HTERT RPE-1 (cell line): ENCODE measurements around the gene DACT3.

ENCODE experiments used
- in situ Hi-C: fragments of 300-500 bp; cut with MboI; formaldehyde crosslinking; loops from 4 replicates; pipeline ENCODE4 v1.14.3; 2020; ENCODE audit warnings: low sequenced_read_pairs

The DACT3 gene

DNA sequence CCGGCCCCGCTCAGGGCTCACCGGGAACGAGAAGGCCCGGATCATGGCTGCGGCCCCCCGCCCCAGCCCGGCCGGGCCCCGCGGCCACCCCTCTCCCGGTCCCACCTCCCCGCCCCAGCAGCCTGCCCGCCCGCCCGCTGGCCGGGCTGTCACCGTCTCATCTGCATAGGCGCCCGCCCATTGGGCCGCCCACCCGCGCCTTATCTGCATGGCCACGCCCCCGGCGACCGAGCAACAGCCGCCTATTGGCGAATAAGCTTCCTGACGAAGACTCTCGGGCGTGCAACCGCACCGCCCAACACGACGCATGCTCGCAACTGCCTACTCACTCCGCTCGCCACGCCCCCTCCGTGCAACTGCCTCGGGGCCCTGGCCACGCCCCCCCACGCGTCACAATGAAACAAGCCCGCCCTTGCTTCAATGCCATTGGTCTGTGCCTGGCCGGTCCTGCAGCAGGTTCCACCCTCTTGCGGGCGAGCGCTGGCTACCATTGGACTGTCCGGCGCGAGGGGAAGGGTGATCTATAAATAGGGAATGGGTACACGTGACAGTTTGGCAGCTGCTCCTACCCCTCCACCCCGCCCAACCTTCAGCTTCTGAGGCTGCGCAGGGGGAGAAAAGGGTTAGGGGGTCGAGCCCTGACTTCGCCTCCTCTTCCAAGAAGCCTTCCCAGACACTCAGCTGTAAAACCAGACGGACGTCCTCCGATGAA, at the start of gene DACT3:
DACT3 (minus strand) TSS at position 163 of the 712 bp plus-strand sequence; CDS start at position 45, 118 bp downstream.
- in situ Hi-C loops = no loop called here

GRCh38 chr19:46710687-46711086, 49.7 kb upstream of the DACT3 start:
- in situ Hi-C loops = no loop called here

GRCh38 chr19:46704379-46705076, 43.5 kb upstream of the DACT3 start:
- in situ Hi-C loops = no loop called here

DNA sequence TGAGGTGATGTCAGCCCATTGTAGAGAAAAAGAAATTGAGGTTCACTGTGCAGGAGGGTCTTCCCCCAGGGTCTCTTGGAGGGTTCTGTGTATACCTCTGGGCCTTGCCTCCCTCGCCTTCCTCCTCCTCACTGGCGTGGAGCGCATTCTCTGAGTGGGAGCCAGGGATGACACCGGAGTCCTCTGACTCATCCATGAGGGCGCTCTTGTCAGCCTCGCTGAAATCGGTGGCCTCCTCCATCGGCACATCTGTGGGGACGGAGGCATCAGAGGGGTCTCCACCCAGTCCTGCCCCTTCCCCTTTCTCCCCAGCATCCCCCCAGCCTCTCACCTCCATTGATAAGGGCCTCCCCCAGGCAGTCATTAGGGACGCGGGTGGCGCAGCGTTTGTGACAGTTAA, 39.7 kb upstream of the DACT3 start:
- in situ Hi-C loops = no loop called here

- in situ Hi-C loops = no loop called here
Measured at GRCh38 chr19:46698395-46699321, 37.7 kb upstream of the DACT3 start.

DNA sequence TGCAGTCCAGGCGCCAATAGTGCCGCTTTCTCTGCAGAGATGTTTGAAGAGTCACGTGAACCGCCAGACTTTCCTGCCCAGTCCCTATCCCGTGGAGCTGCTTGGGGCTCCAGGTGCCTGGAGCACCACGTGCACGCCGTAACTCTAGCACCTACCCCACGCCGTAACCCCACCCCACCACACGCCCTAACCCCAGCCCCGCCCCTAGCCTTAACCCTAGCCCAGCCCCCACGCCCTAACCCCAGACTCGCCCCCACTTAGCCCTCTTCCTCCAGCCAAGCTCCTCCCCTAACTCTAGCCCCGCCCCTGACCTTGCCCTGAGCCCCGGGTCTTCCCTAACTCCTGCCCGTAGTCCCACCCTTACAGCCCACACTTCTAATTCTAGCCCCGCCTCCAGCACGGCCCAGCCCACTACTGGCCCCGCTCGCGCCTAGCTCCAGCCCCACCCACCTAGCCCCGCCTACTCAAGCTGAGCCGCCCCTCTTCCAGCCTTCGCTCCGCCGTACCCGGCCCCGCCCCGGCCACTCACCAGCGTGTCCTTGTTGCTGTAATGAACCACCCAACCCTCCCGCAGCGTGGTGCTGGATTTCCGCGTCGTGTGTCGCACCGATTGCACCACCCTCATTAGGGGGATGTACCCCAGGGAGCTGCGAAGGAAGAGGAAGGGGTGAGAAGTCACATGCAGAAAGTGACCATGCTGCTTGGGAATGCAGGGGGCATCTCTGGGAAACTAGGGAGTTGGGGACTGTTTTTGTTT, 36.4 kb upstream of the DACT3 start:
- in situ Hi-C loops = no loop called here

DNA sequence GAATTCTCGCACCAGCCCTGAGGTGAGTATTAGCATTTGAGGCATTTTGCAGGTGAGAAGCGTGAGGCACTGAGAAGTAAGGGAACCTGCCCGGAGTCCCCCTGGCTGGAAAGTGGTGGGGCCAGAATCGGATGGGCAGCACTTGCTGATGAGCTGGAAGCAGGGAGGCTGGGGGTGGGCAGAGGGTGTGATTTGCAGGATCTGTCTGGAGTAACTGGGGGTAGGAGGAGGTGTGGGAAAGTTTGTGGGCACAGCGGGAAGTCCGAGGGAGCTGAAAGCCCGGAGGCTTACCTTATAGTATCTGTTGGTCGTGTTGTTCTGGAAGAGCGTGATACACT, 35.9 kb upstream of the DACT3 start:
- in situ Hi-C loops = no loop called here

DNA sequence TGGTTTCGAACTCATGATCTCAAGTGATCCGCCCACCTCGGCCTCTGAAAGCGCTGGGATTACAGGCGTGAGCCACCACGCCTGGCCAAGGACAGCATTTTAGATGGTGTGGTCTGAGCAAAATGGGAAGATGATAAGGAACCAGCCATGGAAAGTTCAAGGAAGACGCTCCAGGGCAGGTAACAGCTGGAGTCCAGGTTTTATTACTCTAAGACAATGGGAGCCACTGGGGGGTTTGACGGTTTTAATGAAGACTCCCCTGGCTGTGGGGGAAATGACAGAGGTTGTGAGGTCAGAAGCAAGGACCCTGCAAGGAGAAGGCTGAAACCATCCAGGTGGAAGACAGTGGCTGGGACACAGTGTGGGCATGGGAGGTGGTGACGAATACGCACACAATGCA, 35.1 kb upstream of the DACT3 start:
- in situ Hi-C loops = no loop called here

GRCh38 chr19:46693760-46694159, 32.8 kb upstream of the DACT3 start:
- in situ Hi-C loops = no loop called here

GRCh38 chr19:46692918-46693722, 32.1 kb upstream of the DACT3 start:
- in situ Hi-C loops = no loop called here

GRCh38 chr19:46691948-46692347, 31.0 kb upstream of the DACT3 start:
- in situ Hi-C loops = no loop called here

DNA sequence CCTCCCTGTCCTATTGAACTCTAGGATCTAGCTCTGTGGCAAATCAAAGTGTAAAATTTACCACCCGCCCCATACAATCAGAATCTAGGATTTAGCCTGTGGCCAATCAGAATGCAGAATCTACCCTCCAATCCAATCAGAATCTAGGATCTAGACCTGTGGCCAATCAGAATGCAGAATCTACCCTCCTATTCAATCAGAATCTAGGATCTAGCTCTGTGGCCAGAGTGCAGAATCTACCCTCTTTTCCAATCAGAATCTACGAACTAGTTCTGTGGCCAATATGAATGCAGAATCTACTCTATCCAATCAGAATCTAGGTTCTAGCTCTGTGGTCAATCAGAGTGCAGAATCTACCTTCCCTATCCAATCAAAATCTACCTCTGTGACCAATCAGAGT, 30.1 kb upstream of the DACT3 start:
- in situ Hi-C loops = no loop called here

DNA sequence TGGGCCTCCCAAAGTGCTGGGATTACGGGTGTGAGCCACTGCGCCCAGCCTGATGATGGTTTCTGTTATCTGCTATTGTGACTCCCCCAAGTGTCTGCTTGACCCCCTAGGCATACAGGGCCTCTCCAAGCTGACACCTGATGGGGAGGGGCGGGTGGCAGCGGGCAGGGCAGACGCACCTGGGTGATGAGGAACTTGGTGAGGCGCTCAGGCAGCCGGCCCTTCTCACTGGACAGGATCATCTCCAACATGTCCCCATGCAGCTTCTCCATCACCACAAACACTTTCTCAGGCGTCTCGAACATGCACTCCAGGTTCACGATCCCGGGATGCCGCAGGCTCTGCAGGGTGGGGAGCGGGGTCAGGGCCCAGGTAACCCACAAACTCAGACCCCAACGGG, 28.4 kb upstream of the DACT3 start:
- in situ Hi-C loops = no loop called here

- in situ Hi-C loops = no loop called here
Measured at GRCh38 chr19:46687438-46688145, 26.6 kb upstream of the DACT3 start.

- in situ Hi-C loops = no loop called here
Measured at GRCh38 chr19:46685189-46685588, 24.2 kb upstream of the DACT3 start.

DNA sequence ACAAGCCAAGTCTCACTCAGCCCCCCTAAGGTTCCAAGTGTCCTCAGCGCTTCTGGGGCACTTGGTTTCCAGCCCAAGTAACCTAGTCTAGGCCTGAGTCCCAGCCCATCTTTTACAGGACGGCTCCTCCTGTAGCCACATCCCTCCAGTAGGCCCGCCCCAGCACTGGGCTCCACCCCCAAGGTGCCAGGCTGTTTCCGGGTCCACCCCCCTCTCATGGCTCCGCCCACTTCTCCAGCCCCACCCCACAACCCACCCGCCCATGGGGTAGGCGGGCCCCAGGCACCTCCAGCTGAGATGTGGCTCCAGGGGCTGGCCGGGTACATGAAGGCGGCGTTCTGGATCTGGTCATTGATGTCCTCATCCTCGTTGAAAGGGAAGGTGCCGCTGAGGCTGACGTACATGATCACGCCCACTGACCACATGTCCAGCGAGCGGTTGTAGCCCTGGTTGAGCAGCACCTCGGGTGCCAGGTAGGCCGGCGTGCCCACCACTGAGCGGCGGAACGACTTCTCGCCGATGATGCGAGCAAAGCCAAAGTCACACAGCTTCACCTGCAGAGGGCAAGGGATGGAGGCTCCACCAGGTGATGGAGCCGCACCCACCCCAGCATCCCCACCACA, 17.2 kb upstream of the DACT3 start:
- in situ Hi-C loops = no loop called here

DNA sequence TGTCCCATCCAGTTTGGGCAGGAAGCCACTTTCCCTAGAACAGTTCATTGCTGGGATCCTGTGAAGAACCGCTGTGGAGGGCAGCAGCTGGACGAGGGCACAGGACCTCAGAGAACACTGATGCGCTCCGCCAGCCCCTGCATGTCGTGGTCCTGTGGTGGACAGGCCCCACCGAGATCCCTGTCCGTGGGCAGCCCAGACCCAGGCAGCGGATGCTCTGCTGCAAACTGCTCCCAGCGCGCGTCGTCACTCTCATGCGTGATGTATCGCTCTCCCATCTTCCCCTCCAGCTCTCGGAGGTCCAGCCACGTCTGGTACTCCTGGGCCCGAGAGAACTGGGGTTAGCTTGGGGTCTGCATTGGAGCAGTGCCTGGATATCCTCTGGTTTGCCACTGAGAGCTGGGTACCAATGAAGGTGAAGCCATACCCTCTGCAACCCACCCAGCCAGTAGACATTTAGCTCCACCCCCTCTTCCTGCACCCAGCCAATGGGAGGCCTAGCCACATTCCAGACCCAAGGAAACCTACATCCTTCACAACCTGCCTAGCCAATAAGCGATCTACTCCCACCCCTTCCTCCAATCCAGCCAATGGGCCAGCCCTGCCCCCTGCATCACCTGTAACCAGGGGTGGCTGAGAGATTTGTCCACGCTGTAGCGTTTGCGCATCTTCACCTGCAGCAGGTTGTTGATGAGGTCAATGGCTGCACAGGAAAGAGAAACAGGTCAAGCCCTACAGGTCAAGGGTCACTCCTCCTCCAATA, 13.6 kb upstream of the DACT3 start:
- in situ Hi-C loops = no loop called here

DNA sequence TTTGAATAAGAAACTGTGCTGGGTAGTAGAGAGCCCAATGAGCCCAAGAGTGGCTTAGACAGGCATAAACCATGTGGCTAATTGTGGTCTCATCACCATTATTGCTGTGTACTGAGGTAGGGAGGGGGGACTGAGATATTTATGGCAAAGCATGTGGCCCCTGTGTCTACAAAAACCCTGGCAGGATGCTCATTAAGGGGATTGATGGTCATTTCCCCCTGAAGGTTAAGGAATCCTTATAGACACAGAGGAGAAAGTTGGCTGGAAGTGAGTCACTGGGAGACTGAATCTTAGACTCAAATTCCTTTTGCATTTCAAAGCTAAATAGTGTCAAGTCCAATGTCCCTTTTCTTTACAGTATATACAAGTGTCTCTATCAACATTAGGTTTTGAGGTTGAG, 9.8 kb upstream of the DACT3 start:
- in situ Hi-C loops = no loop called here
